ENCODE results near the gene CUBN.

DNA sequence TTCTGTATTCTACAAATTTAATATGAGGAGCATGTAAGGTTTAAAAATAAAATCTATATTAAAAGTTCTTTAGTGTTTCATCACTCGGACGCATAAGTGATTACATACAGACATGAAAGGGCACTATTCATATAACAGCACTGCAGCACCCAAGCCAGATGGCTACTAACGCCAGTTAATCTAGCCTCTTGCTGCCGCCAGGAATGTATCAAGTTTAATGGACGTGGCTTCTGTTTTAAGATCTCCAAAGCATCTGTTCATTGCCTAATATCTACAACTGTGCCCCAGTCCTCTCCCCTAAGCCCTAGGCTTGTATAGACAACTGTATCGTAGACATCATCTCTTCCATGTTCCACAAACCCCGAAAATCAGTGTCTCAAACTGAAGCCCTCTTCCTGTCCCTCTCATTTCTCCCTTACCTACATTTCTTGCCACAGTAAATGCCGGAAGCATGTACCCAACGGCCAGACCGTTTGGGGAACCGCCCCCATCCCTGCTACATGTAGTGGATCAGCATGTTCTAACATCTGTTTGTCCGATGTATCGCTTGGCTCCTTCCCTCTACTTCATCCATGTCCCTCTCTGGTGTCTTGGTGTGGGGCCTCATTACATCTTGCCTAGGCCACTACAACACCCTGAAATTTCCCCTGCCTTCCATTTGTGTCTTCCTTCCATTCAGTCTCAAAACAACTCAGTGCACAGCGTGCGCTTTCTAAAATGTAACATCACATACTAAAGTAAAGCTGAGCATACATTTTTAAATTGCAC, 164.9 kb downstream of the CUBN start:
- TF ChIP-seq CTCF (IDR thresholded peaks at IDR 0.05; ENCODE audit: insufficient read depth, low read length) (no peak), POLR2AphosphoS5 (IDR thresholded peaks at IDR 0.05; ENCODE audit: low read depth) (no peak)
